GM21723 (cell line): ENCODE data around the gene EPHA6.

Source experiments
- ATAC-seq: cut with Tn5 transposase; IDR thresholded peaks from one replicate; pipeline ENCODE4 v1.9.1; 2021; ENCODE audit warnings: mild to moderate bottlenecking, moderate library complexity; ENCODE audit not compliant: unreplicated experiment

The EPHA6 gene

GRCh38 chr3:97687734-97688133 is 873.3 kb downstream of the EPHA6 start:
- ATAC-seq: no peak

DNA sequence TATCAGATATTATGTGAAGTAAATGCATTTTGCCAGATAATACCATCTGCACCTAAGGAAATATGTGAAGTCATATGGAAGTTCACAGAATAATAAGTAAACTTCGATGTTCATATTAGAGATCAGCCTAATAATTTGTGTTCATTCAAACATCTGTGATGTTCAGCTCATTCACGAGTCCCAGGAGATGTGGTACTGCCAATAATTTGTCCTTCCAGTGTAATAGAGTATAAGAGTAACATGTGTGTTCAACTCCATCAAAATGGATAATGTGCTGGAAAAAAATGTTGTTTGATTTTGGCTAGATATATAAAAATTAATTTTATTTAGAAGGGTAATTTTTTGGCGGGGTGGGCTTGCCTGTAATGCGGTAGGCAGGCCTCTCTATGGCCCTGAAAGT is 874.7 kb downstream of the EPHA6 start:
- no peak for ATAC-seq

- no peak for ATAC-seq
Measured at GRCh38 chr3:97689962-97690361, 875.6 kb downstream of the EPHA6 start.

GRCh38 chr3:97691354-97691753 is 877.0 kb downstream of the EPHA6 start:
- ATAC-seq: no peak

DNA sequence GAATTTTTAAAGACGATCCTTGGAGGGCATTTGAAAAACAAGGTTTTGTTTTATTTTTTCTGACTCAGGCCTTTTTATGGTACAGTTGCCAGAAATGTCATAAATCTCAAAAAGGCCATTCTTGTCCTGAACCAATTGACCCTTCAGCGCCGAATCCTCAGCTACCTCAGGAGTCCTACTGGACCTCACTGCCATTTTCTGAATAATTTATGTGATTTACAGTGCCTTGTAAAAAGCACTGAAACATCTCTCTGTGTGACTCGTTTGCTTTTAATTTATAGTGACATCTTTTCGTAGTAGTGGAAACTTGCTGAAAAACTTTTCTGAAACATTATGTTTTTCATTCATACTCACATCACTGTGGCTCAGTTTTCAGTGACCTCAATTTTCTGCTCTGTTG is 878.0 kb downstream of the EPHA6 start:
- no peak for ATAC-seq

GRCh38 chr3:97692831-97693230 is 878.4 kb downstream of the EPHA6 start:
- no peak for ATAC-seq

DNA sequence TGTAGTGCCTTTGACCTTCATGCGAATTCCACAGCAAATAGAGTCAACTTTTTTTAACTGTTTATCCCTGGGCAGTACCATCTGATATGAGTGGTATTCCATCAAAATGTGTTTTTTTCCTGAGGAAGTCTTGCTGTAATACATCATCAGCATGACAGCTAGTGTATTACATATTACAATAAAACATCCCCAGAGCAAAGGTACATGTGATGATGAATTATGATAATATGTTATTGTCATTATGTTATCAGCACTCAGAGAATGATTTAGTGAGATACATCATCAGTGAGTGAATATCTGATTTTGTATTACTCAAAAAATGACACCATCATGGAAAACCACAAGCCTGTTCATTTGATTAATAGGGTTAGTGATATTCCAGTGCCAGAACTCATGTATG is 880.5 kb downstream of the EPHA6 start:
- no peak for ATAC-seq

DNA sequence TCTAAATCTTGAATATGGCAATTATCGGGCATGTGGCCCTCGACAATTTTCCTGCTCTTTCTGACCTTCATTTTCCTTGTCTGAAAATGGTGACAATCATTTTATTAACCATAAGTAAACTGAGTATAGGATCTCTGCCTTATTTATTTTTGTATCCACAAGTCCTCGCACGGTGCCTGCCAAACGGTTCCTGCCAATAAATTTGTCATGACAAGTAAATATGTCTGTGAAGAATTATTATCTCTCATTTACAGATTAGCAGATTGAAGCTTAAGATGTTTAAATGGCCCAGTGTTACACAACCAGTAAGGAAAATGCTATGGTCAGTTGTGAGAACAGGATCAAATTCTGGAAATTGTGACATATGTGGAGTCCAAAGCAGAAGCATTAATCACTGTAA is 884.3 kb downstream of the EPHA6 start:
- no peak for ATAC-seq

DNA sequence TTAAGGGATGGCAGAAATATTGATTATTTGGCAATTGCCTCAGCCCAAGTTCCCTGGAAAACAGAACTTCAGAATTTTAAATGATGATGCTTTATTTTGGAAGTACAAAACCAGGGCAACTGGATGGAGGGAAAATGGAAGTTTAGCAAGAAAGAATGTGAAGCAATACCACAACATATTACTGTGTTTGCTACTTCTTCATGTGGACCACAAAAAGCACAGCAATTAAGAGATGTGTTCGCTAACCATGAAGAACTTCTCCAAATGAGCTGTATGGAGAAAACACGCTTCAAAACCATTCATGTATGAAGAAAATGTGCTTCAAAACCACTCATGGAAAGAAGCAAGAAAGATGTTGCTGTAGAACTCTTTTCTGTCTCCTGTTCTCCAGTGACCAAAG is 885.5 kb downstream of the EPHA6 start:
- ATAC-seq: no peak

GRCh38 chr3:97705764-97706163 is 891.4 kb downstream of the EPHA6 start:
- ATAC-seq: no peak

GRCh38 chr3:97706226-97706625 is 891.8 kb downstream of the EPHA6 start:
- ATAC-seq: no peak

DNA sequence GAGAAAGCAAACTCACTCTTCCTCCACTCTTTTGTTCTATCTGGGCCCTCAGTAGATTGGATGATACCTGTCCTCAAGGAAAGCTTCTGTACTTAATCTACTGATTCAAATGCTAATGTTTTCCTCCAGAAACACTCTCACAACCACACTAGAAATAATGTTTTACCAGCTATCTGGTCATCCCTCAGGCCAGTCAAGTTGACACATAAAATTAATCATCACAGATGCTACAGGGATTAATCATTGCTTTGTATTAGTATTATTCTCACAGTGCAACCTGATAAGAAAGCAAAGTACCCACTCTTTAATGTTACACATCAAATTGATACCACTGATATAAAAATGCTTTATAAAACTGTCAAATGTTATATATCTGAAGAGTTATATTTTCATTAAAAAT is 897.3 kb downstream of the EPHA6 start:
- no peak for ATAC-seq

DNA sequence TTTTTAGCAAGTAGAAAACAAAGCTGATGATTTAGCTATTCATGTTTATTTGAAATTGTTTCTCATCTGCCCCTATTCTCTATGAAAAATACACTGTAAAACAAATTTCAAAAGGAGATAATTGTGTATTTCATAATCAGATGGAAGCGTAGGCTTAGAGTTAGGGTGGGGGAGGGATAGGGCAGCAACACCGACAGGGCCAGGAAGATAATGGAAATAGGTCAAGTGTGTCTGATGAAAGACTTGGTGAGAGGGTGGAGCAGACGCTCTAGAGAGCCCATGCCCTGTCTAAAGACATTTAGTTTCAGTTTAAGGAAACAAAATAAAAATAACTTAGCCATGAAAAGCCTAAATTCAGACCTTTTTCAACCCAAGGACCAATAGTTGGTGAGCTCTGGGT is 898.5 kb downstream of the EPHA6 start:
- no peak for ATAC-seq

- ATAC-seq: no peak
Measured at GRCh38 chr3:97713634-97714033, 899.2 kb downstream of the EPHA6 start.

GRCh38 chr3:97719156-97719821 is 904.9 kb downstream of the EPHA6 start:
- ATAC-seq: peak; percentile 93

GRCh38 chr3:97720417-97720816 is 906.0 kb downstream of the EPHA6 start:
- ATAC-seq: no peak

- ATAC-seq: no peak
Measured at GRCh38 chr3:97721446-97721845, 907.1 kb downstream of the EPHA6 start.

GRCh38 chr3:97736928-97737327 is 922.5 kb downstream of the EPHA6 start:
- no peak for ATAC-seq

GRCh38 chr3:97738761-97739160 is 924.4 kb downstream of the EPHA6 start:
- no peak for ATAC-seq

DNA sequence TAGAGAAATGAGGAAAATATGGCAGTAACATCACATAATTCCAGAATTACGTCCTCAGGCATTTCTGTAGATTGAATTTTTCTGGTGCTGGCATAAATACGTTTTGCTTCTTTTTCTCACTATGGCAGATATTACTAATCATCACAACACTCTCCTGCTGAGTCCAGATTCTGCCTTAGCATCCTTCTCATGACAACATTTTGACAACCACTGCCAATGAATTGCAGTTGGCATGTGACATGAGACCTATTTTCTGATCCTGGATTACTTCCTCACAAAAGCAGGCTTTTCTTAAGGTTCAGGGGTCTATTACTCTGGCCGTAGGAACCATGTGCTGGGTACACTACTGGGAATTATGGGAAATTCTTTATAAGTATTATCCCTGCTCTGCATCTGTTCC is 927.6 kb downstream of the EPHA6 start:
- ATAC-seq: no peak

DNA sequence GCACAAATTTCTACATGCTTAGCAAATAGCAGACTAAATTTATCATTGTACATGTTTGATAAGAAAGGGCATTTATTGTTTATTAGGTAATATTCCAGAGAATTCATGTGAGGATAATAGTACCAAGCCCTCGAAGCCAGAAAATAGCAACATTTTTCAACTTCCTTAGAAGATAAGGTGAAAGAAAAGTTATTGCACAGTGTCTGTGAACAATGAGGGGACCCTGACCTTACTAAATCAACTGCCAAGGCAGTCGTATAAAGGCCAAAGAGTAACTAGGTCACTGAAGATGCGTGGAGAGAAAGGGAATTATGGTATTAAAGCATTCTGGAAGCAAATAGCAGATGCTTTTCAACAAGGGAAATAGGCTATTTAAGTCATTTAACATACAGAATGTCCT is 929.9 kb downstream of the EPHA6 start:
- ATAC-seq: no peak

DNA sequence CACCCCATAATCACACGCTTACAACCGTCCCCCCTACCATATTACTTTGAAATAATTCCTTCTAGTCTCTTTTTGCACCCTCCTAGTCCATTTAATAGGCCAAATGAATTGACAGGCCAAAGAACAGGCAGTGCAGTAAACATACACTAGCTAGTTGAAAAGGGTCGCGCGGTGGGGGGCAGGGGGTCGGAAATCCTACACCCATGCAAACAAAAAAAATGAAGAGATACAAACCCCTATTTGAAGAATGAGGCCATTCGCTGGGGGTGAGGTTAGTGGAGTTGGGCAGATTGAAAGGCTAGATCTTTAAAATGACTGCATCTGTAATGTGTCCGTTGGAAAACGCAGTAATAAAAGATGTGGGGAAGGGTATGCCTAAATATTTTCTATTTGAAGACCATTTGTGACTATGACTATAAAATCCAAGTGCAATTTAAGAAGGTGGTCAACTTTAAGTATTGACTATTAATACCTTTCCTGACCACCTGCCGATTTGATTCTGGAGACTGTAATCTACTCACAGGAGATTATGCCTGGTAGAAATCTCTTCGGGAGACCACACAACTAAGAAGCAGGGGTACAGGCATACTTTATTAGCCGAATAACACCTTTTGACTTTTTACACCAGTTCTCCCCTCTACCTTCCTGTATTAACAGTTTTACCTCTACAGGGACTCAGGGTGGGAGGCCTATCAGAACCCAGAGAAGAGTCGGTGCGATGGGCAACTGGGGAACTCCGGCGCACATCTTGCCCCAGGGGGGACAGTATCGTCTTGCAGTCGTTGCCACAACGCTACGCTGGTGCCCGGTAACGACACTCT is 949.4 kb downstream of the EPHA6 start:
- peak; percentile 47 for ATAC-seq
